OCI-LY3 (cell line): ENCODE measurements around the gene KIF3B.

ENCODE experiments used
- CTCF ChIP-seq: fragments of 200-600, 300-600 bp; sonication (generic); IDR thresholded peaks from 2 replicates; pipeline ENCODE4 v1.5.1; 2014; ENCODE audit warnings: antibody characterized with exemption, low read length, low read depth
- EZH2phosphoT487 ChIP-seq: fragments of 200-600 bp; shearing (Covaris generic); IDR thresholded peaks from 2 replicates; pipeline ENCODE4 v1.6.1; 2018; ENCODE audit warnings: antibody characterized with exemption, mixed run types, low read depth

GRCh38 chr20:32252189-32252588, 25.3 kb upstream of the KIF3B start:
- TF ChIP-seq CTCF (no peak), EZH2phosphoT487 (no peak)
